PFSK-1 (cell line): ENCODE results near the gene PTPRA.

ENCODE experiments used
- FOXP2 ChIP-seq: optimal IDR thresholded peaks from 2 replicates; pipeline ENCODE3; 2011; ENCODE audit warnings: borderline replicate concordance, control low read depth, inconsistent platforms; ENCODE audit not compliant: insufficient read depth; ENCODE audit errors: extremely low read length, extremely low read depth
- POLR2AphosphoS5 ChIP-seq: IDR thresholded peaks from 2 replicates; pipeline ENCODE4 v1.6.1; 2012; ENCODE audit warnings: low read depth, mild to moderate bottlenecking, control low read depth, low read length, moderate library complexity
- SIN3A ChIP-seq: IDR thresholded peaks from 2 replicates; pipeline ENCODE4 v1.6.1; 2012; ENCODE audit warnings: mild to moderate bottlenecking, low read length, moderate library complexity, borderline replicate concordance; ENCODE audit not compliant: insufficient read depth
- TAF1 ChIP-seq: IDR thresholded peaks from 2 replicates; pipeline ENCODE4 v1.6.1; 2012; ENCODE audit warnings: low read length, control low read depth, borderline replicate concordance; ENCODE audit not compliant: insufficient read depth
- TF ChIP-seq, protein P1 (sequence below), 2 experiments: IDR thresholded peaks; 2 replicates each; pipeline versions ENCODE4 v1.6.1 to v1.8.0; 2011 to 2012; ENCODE audit warnings: low read depth in 2 of 2, low read length in 2 of 2, control low read depth in 1 of 2, inconsistent platforms in 1 of 2, mild to moderate bottlenecking in 1 of 2, moderate library complexity in 1 of 2; ENCODE audit not compliant: insufficient read depth in 1 of 2

The PTPRA gene

DNA sequence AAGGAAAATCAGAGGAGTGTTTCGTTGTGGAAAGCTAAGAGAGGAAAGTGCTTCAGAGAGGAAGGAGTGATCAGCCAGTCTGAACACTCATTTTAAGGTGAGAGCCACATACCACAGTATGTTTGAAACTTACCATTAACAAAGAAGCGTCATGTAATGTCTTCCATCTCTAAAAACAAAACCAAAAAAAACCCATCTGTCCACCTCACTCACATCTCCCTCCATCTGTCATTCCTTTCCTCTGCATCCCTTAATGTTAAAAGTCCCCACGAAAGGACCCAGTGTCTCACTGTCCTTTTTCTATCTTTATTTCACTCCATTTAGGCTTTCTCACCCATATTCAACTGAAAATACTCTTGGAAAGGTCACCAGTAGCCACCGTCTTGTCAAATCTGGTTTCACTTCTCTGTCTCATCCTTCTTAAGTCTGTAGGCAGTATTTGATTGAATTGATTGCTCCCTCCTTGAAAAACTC lies 110.8 kb downstream of the PTPRA start:
- TF ChIP-seq, protein P1, sequence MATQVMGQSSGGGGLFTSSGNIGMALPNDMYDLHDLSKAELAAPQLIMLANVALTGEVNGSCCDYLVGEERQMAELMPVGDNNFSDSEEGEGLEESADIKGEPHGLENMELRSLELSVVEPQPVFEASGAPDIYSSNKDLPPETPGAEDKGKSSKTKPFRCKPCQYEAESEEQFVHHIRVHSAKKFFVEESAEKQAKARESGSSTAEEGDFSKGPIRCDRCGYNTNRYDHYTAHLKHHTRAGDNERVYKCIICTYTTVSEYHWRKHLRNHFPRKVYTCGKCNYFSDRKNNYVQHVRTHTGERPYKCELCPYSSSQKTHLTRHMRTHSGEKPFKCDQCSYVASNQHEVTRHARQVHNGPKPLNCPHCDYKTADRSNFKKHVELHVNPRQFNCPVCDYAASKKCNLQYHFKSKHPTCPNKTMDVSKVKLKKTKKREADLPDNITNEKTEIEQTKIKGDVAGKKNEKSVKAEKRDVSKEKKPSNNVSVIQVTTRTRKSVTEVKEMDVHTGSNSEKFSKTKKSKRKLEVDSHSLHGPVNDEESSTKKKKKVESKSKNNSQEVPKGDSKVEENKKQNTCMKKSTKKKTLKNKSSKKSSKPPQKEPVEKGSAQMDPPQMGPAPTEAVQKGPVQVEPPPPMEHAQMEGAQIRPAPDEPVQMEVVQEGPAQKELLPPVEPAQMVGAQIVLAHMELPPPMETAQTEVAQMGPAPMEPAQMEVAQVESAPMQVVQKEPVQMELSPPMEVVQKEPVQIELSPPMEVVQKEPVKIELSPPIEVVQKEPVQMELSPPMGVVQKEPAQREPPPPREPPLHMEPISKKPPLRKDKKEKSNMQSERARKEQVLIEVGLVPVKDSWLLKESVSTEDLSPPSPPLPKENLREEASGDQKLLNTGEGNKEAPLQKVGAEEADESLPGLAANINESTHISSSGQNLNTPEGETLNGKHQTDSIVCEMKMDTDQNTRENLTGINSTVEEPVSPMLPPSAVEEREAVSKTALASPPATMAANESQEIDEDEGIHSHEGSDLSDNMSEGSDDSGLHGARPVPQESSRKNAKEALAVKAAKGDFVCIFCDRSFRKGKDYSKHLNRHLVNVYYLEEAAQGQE (IDR thresholded peaks at IDR 0.05; ENCODE audit: insufficient read depth in 1 of 2, low read depth in 2 of 2, low read length in 2 of 2): no peak
- TF ChIP-seq POLR2AphosphoS5 (no peak), SIN3A (no peak), FOXP2 (no peak), TAF1 (no peak)

GRCh38 chr20:2984956-2985661 lies 111.8 kb downstream of the PTPRA start:
- no peak for TF ChIP-seq TAF1
- TF ChIP-seq, protein P1 (IDR thresholded peaks at IDR 0.05; ENCODE audit: insufficient read depth in 1 of 2, low read depth in 2 of 2, low read length in 2 of 2): no peak
- no peak for TF ChIP-seq FOXP2

- TF ChIP-seq, protein P1 (IDR thresholded peaks at IDR 0.05; ENCODE audit: insufficient read depth in 1 of 2, low read depth in 2 of 2, low read length in 2 of 2): no peak
- TF ChIP-seq TAF1: no peak
- no peak for TF ChIP-seq POLR2AphosphoS5
- TF ChIP-seq FOXP2: no peak
- TF ChIP-seq SIN3A: no peak
These were observed 113.2 kb downstream of the PTPRA start for GRCh38 chr20:2986466-2986865.

GRCh38 chr20:2987861-2988260 lies 114.6 kb downstream of the PTPRA start:
- TF ChIP-seq, protein P1 (IDR thresholded peaks at IDR 0.05; ENCODE audit: insufficient read depth in 1 of 2, low read depth in 2 of 2, low read length in 2 of 2): no peak
- no peak for TF ChIP-seq TAF1
- TF ChIP-seq SIN3A: no peak
- TF ChIP-seq FOXP2: no peak
- TF ChIP-seq POLR2AphosphoS5: no peak

DNA sequence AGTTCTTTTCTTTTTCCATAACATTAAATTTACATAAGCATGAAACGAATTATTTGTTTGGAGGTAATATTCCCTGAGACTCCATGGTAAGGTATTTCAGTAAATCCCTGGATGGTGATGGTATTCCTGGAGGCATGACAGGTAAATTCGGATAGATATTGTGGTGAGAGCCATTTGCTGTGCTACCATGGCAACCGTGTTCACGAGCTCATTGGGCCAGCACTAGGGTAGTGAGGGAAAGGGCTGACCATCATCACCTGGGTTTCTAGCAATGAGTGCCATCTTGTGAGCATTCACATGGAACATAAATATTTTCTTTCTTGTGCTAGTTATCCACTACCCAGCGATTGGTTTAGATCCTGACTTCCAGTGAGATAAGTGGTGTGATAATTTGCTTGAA lies 118.3 kb downstream of the PTPRA start:
- TF ChIP-seq POLR2AphosphoS5 (no peak), SIN3A (no peak), FOXP2 (no peak), TAF1 (no peak)
- TF ChIP-seq, protein P1 (IDR thresholded peaks at IDR 0.05; ENCODE audit: insufficient read depth in 1 of 2, low read depth in 2 of 2, low read length in 2 of 2): no peak
